Measurements from ENCODE around the gene ORM1. TPM values are rescaled to one million over a fixed set of nuclear protein-coding genes. Genes with fewer than 3 reads are reported as not detected.

The ORM1 gene
- total RNA-seq, 2 donors from 2014 or later = not detected

DNA sequence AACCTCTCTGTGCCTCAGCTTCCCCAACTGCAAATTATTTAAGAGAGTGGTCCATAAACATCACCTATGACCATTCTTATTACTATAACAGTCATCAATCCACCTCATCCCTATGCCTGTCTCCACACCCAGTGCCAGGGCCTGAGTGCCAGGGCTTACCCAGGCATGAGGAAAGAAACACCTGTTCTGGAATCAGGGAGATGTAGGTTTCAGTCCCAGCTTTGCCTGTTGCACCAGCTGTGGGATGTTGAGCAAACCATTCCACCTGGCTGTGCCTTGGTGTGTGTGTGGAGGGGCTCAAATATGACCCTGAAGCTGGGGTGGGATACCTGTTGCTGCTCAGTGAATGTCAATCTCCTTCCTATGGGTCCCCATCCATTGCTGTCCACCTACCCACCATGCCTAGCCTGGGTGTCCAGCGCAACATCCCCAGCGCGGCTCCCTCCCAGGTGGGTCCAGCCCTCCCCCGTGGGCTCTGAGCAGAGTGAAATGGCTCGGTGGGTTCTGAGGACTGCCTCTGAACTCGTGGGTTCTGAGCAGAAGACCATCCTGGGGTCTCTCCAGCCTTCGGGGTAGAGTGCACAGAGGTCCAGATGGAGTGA lies 48.5 kb downstream of the ORM1 start:
- H3K27ac ChIP-seq = no peak overlapping the region
- no peak overlapping the region for H3K4me3 ChIP-seq
- H3K9me3 ChIP-seq = no peaks in the 10 kb centered on the region
- 77% methylated on average over 7 of the region's 7 CpGs for WGBS
- no peaks in the 10 kb centered on the region for H3K4me1 ChIP-seq (replicated peaks)
- intact Hi-C loops (cut with DNase I) = no loop called here
- DNase-seq (ENCODE audit: low spot score) = no peak
- H3K36me3 ChIP-seq = peaks cover 0 to 1% of the 10 kb centered on the region in 2 donors
- no peaks in the 10 kb centered on the region for H3K27me3 ChIP-seq (replicated peaks; ENCODE audit: insufficient read depth)
- TF ChIP-seq POLR2A (IDR thresholded peaks at IDR 0.05) (no peak), POLR2AphosphoS5 (IDR thresholded peaks at IDR 0.05) (no peak)
- TF ChIP-seq, protein P1, sequence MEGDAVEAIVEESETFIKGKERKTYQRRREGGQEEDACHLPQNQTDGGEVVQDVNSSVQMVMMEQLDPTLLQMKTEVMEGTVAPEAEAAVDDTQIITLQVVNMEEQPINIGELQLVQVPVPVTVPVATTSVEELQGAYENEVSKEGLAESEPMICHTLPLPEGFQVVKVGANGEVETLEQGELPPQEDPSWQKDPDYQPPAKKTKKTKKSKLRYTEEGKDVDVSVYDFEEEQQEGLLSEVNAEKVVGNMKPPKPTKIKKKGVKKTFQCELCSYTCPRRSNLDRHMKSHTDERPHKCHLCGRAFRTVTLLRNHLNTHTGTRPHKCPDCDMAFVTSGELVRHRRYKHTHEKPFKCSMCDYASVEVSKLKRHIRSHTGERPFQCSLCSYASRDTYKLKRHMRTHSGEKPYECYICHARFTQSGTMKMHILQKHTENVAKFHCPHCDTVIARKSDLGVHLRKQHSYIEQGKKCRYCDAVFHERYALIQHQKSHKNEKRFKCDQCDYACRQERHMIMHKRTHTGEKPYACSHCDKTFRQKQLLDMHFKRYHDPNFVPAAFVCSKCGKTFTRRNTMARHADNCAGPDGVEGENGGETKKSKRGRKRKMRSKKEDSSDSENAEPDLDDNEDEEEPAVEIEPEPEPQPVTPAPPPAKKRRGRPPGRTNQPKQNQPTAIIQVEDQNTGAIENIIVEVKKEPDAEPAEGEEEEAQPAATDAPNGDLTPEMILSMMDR (IDR thresholded peaks at IDR 0.05) = no peak

DNA sequence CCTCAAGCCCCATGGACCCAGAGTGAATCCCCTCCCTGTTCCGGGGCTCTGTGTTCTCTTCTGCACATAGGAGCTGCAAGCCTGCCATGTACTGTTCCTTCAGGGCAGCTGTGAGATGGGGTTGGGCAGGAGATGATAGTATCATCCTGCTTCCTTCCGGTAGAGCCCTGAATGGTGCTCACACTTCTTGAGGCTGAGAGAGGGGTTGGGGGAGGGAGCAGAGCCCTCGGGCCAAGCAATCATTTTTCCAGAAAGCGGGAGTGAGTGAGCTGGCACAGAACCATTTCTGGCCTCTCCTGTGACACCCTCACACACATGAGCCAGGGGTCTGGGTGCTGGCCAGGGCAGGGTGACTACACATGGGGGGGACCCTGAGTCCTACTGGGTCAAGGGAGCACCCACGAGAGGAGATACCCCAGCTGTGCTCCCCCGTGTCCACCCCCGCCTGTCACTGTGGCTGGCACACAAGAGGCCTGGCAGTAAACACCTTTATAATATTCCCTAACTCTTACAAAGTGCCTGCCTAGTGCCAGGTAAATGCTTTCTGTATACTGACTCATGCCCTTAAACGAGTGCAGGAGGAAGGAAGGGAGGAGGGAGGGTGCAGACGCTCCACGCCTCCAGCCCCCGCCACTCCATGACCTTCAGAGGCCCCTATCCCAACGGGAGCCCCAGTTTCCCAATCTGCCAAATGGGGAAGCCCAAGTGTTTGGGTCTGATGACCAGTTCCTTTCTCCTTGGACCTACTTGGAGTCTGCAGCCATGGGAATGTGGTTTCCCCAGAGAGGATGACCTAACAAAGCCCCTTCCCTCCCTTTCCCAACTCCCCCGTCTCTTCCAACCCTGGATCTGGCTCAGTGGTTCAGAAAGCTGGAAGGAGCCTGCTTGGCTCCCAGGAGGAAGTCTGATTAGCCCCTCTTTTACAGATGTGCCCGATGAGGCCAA lies 49.3 kb downstream of the ORM1 start:
- WGBS = 42% methylated on average over 14 of the region's 14 CpGs
- no peaks in the 10 kb centered on the region for H3K4me1 ChIP-seq (replicated peaks)
- peak overlapping the region in 1 of 2 donors; percentile 26 for H3K27ac ChIP-seq

DNA sequence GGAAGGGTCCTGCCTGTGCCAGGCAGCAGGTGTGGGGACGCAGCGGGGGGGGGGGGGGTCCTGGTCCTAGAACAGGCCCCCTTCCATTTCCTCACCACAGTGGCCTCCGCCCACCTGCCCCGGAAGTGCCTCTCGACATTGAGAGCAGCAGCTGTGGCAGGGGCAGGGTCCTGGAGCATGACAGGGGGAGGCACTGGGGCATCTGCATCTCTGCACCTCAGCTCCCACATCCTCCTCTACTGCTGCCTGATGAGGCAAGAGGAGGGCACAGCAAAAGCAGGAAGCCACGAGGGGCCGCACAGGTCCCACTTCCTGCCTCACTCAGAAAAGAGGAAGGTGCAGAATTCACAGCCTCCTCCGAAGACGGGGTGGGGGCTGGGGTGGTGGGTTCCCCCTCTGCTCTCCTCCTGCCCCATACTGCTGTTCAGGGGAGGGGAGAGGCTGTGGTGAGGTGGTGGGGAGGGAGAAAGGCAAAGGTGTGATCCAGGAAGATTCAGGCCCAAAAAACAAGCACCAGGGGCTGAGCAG lies 50.1 kb downstream of the ORM1 start:
- Histone ChIP-seq H3K27ac (no peak overlapping the region), H3K36me3 (peaks cover 0 to 11% of the 10 kb centered on the region in 2 donors), H3K4me3 (no peak overlapping the region), H3K27me3 (replicated peaks; ENCODE audit: insufficient read depth) (no peaks in the 10 kb centered on the region), H3K4me1 (replicated peaks) (no peaks in the 10 kb centered on the region), H3K9me3 (no peaks in the 10 kb centered on the region)
- no peak for DNase-seq (ENCODE audit: low spot score)
- intact Hi-C loops (cut with DNase I) = no loop called here
- TF ChIP-seq POLR2A (IDR thresholded peaks at IDR 0.05) = no peak
- TF ChIP-seq, protein P1 (IDR thresholded peaks at IDR 0.05) = no peak
- TF ChIP-seq POLR2AphosphoS5 (IDR thresholded peaks at IDR 0.05) = no peak
- 60% methylated on average over 7 of the region's 9 CpGs for WGBS

More for the DNA sequence above, 49.3 kb downstream of the ORM1 start:
- TF ChIP-seq POLR2A (IDR thresholded peaks at IDR 0.05) (no peak), POLR2AphosphoS5 (IDR thresholded peaks at IDR 0.05) (no peak)
- TF ChIP-seq, protein P1 (IDR thresholded peaks at IDR 0.05) = no peak
- intact Hi-C loops (cut with DNase I) = no loop called here
- H3K36me3 ChIP-seq = peaks cover 0 to 9% of the 10 kb centered on the region in 2 donors
- H3K9me3 ChIP-seq = no peaks in the 10 kb centered on the region
- no peaks in the 10 kb centered on the region for H3K27me3 ChIP-seq (replicated peaks; ENCODE audit: insufficient read depth)
- no peak overlapping the region for H3K4me3 ChIP-seq
- no peak for DNase-seq (ENCODE audit: low spot score)

DNA sequence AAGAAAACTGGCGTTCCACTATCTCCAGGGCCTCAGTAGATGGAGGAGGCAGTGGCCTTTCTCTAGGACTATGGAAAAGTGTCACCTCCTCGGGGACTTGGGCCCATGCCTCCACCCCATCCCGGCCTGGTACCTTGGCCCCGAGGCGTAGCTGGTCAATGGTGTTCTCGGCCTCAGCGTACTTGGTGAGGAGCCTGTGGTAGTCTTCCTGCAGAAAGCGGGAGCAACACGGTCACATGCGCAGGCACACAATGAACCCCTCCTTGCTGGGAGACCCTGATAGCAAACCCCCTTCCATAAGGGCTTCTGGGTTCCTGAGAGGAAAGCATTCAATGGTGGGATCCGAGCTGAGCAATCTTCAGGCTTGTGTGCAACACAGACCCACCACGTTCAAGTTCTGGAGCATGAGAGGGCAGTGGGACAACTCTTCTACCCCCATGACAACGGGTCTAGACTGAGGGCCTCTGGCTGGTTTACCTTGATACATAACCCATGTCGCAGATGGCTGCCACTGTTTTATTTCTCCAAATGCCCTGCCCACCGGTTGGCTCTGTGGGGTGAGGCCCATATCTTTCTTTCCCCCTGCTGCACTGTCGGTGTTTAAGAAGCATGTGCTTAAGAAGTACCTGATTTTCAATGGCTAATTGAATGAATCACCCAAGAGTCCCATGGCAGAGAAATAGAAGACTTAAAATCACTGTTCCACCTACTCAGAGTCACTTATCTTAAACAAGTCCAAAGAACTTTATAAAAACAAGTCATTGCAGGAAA lies 51.2 kb downstream of the ORM1 start:
- no peaks in the 10 kb centered on the region for H3K9me3 ChIP-seq
- H3K36me3 ChIP-seq = peaks cover 0 to 11% of the 10 kb centered on the region in 2 donors
- no peak for TF ChIP-seq POLR2AphosphoS5 (IDR thresholded peaks at IDR 0.05)
- TF ChIP-seq, protein P1 (IDR thresholded peaks at IDR 0.05) = no peak
- no peak for TF ChIP-seq POLR2A (IDR thresholded peaks at IDR 0.05)
- 88% methylated on average over 16 of the region's 16 CpGs for WGBS
- intact Hi-C loops (cut with DNase I) = no loop called here
- H3K4me3 ChIP-seq = no peak overlapping the region
- H3K4me1 ChIP-seq (replicated peaks) = no peaks in the 10 kb centered on the region
- no peaks in the 10 kb centered on the region for H3K27me3 ChIP-seq (replicated peaks; ENCODE audit: insufficient read depth)
- no peak overlapping the region for H3K27ac ChIP-seq
- no peak for DNase-seq (ENCODE audit: low spot score)
